ENCODE data around the gene PMPCB. TPM values are rescaled to one million over a fixed set of nuclear protein-coding genes. Genes with fewer than 3 reads are reported as not detected.

The PMPCB gene
- polyA plus RNA-seq, 3 donors = 42.8 to 50.8 (median 44.9) TPM

- Histone ChIP-seq H2AFZ (ENCODE audit: insufficient read depth, low read depth, low read length, poor library complexity, severe bottlenecking) (no peak overlapping the region), H3K4me1 (ENCODE audit: control insufficient read depth in 1 of 2, insufficient read depth in 2 of 2, low read length in 2 of 2) (peaks cover 8 to 10% of the 10 kb centered on the region in 2 donors), H4K20me1 (ENCODE audit: insufficient read depth, low read length) (no peaks in the 10 kb centered on the region), H3K9me3 (replicated peaks in 1 of 2; ENCODE audit: control insufficient read depth in 1 of 2, insufficient read depth in 1 of 2, low read length in 2 of 2) (no peaks in the 10 kb centered on the region), H3K9ac (ENCODE audit: insufficient read depth, low read length, poor library complexity, severe bottlenecking) (no peak overlapping the region), H3K4me2 (replicated peaks; ENCODE audit: extremely low read depth, low read length, poor library complexity, severe bottlenecking) (no peak overlapping the region), H3K4me3 (replicated peaks in 1 of 3; ENCODE audit: low read depth in 2 of 3, low read length in 3 of 3) (no peak overlapping the region), H3K27me3 (ENCODE audit: control insufficient read depth in 2 of 2, insufficient read depth in 2 of 2, low read length in 2 of 2) (no peaks in the 10 kb centered on the region), H3K27ac (ENCODE audit: low read depth in 1 of 2, low read length in 2 of 2) (no peak overlapping the region), H3K36me3 (replicated peaks in 1 of 2; ENCODE audit: control insufficient read depth in 1 of 2, insufficient read depth in 2 of 2, low read length in 2 of 2) (peaks cover 68 to 74% of the 10 kb centered on the region in 2 donors), H3K79me2 (ENCODE audit: insufficient read depth, low read length) (peaks cover 74% of the 10 kb centered on the region)
- intact Hi-C loops (cut with micrococcal nuclease) = no loop called here
- Mint-ChIP-seq H3K27me3 (ENCODE audit: low read depth in 3 of 3) (no peaks in the 10 kb centered on the region), H3K36me3 (peaks cover 54 to 72% of the 10 kb centered on the region in 2 donors), H3K27ac (no peak overlapping the region), H3K9me3 (no peaks in the 10 kb centered on the region), H3K4me1 (peaks cover 17% of the 10 kb centered on the region), H3K4me3 (no peak overlapping the region)
- TF ChIP-seq CTCF (IDR thresholded peaks at IDR 0.05) = no peak
- no peak for DNase-seq
- no CpG with 5 or more reads among the region's 2 CpGs for WGBS (ENCODE audit: insufficient coverage)
Measured at GRCh38 chr7:103338864-103339263, 41.6 kb downstream of the PMPCB start.

- Histone ChIP-seq H3K27me3 (ENCODE audit: control insufficient read depth in 2 of 2, insufficient read depth in 2 of 2, low read length in 2 of 2) (no peaks in the 10 kb centered on the region), H3K4me2 (replicated peaks; ENCODE audit: extremely low read depth, low read length, poor library complexity, severe bottlenecking) (no peak overlapping the region), H2AFZ (ENCODE audit: insufficient read depth, low read depth, low read length, poor library complexity, severe bottlenecking) (no peak overlapping the region), H3K27ac (ENCODE audit: low read depth in 1 of 2, low read length in 2 of 2) (peak overlapping the region in 1 of 2 donors; percentile 4), H3K79me2 (ENCODE audit: insufficient read depth, low read length) (peaks cover 62% of the 10 kb centered on the region), H4K20me1 (ENCODE audit: insufficient read depth, low read length) (no peaks in the 10 kb centered on the region), H3K36me3 (replicated peaks in 1 of 2; ENCODE audit: control insufficient read depth in 1 of 2, insufficient read depth in 2 of 2, low read length in 2 of 2) (peaks cover 46 to 48% of the 10 kb centered on the region in 2 donors), H3K4me1 (ENCODE audit: control insufficient read depth in 1 of 2, insufficient read depth in 2 of 2, low read length in 2 of 2) (peaks cover 13 to 28% of the 10 kb centered on the region in 2 donors), H3K4me3 (replicated peaks in 1 of 3; ENCODE audit: low read depth in 2 of 3, low read length in 3 of 3) (no peak overlapping the region), H3K9me3 (replicated peaks in 1 of 2; ENCODE audit: control insufficient read depth in 1 of 2, insufficient read depth in 1 of 2, low read length in 2 of 2) (no peaks in the 10 kb centered on the region), H3K9ac (ENCODE audit: insufficient read depth, low read length, poor library complexity, severe bottlenecking) (no peak overlapping the region)
- H3K27me3 Mint-ChIP-seq (ENCODE audit: low read depth in 3 of 3) = no peaks in the 10 kb centered on the region
- no CpG with 5 or more reads among the region's 2 CpGs for WGBS (ENCODE audit: insufficient coverage)
- no peak for TF ChIP-seq CTCF (IDR thresholded peaks at IDR 0.05)
- intact Hi-C loops (cut with micrococcal nuclease) = loop anchor here in 1 of 2 donors (5.0 kb wide), 1 partner anchor 44 kb away; the partner anchor contains the start of gene PMPCB
- no peak overlapping the region for H3K4me3 Mint-ChIP-seq
- H3K27ac Mint-ChIP-seq = no peak overlapping the region
- no peak for DNase-seq
- H3K9me3 Mint-ChIP-seq = no peaks in the 10 kb centered on the region
- H3K36me3 Mint-ChIP-seq = peaks cover 46 to 51% of the 10 kb centered on the region in 2 donors
- peaks cover 31% of the 10 kb centered on the region for H3K4me1 Mint-ChIP-seq
Measured at GRCh38 chr7:103341466-103341865, 44.2 kb downstream of the PMPCB start.

All from CD14-positive monocyte (primary cell).